ENCODE data around the gene HSD17B1.

Gene HSD17B1

DNA sequence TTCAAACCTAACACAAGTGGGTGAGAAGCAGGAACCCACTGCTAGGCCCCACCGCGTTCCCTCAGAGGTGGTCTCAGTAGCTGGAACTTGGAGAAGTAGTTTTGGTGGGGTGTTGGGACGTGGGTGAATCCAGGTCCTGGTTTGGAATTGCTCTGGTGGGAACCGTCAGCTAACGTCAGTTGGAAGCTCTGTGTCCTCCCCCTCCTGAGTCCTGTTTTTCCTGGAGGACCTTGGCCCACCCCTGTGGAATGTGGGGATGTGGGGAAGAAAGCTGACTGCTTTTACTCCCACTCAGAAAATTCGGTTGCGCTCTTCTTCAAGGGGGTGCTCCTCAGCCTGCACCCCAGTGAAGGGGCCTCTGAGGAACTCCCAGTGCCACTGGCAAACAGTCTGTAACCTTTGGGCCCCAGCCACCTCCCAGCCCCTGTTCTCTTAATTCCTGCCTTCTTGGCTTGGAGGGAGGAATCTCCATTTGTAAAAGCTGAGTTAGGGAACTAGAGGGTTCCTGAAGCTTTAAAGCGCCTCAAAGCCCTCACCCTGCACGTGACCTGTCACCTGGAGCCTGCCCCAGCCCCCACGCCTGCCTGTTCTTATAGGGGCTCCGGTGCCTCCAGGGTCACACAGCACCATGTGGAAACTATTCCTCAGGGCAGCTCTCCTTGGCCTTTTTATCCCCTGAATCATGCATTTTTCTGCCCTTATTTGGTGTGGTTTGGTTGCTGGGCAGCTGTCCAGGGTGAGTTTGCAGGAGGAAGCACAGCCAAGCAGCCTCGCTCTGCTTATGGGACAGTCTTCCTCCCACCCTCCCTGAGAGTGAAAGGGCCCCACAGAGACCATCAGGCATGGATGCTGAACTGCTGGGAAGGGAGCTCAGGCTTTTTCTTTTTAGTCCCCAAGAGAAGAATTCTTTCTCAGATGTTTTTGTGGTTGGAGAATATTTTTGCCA lies 32.9 kb upstream of the HSD17B1 start:
- TF ChIP-seq, protein P1, sequence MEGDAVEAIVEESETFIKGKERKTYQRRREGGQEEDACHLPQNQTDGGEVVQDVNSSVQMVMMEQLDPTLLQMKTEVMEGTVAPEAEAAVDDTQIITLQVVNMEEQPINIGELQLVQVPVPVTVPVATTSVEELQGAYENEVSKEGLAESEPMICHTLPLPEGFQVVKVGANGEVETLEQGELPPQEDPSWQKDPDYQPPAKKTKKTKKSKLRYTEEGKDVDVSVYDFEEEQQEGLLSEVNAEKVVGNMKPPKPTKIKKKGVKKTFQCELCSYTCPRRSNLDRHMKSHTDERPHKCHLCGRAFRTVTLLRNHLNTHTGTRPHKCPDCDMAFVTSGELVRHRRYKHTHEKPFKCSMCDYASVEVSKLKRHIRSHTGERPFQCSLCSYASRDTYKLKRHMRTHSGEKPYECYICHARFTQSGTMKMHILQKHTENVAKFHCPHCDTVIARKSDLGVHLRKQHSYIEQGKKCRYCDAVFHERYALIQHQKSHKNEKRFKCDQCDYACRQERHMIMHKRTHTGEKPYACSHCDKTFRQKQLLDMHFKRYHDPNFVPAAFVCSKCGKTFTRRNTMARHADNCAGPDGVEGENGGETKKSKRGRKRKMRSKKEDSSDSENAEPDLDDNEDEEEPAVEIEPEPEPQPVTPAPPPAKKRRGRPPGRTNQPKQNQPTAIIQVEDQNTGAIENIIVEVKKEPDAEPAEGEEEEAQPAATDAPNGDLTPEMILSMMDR (conservative IDR thresholded peaks at IDR 0.05) = no peak
- no peak for TF ChIP-seq ZFX (IDR thresholded peaks at IDR 0.05)
- H3K27ac ChIP-seq = peak overlapping the region; percentile 5; the same call in 1 of the 2 replicates

DNA sequence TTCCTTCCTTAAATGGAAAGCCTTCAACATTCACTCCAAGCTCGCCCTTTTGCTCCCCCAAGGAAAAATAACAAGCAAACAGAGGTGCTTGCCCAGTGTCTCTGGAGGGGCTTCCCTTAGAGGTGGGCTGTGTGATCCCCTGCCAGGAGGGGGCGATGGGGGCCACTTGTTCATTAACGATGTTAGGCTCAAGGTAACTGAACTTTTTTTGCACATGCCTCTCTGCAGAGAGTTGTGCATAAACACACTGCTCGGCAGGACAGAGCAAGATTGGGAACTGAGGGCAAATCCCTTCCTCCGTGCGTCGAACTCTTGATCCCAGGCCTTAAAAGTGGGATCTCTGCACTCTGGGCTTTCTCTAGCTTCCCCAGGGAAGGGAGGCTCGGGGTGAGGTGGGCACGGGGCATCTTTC lies 32.2 kb upstream of the HSD17B1 start:
- TF ChIP-seq, protein P1 (conservative IDR thresholded peaks at IDR 0.05) = peak; percentile 33
- TF ChIP-seq ZFX (IDR thresholded peaks at IDR 0.05) = no peak
- no peak overlapping the region for H3K27ac ChIP-seq

DNA sequence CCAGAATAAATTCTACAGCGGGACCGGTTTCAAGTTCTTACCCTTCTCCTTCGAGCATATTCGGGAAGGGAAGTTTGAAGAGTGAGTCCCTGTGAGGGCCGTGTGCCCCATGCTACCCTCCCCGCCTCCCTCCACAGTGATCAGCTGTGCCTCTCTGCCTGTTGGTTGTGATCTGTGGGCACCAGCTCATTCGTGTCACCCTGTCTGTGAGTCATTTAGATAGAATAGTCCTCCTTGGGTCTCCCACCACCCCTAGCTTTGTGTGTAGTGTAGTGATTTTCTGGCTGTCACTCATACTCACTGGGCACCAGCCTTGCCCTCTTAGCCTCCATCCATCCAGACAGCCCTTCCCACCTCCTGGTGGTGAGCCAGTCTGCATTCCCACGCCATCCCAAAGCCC lies 31.7 kb upstream of the HSD17B1 start:
- H3K27ac ChIP-seq = no peak overlapping the region
- TF ChIP-seq ZFX (IDR thresholded peaks at IDR 0.05) = no peak
- TF ChIP-seq, protein P1 (conservative IDR thresholded peaks at IDR 0.05) = no peak

DNA sequence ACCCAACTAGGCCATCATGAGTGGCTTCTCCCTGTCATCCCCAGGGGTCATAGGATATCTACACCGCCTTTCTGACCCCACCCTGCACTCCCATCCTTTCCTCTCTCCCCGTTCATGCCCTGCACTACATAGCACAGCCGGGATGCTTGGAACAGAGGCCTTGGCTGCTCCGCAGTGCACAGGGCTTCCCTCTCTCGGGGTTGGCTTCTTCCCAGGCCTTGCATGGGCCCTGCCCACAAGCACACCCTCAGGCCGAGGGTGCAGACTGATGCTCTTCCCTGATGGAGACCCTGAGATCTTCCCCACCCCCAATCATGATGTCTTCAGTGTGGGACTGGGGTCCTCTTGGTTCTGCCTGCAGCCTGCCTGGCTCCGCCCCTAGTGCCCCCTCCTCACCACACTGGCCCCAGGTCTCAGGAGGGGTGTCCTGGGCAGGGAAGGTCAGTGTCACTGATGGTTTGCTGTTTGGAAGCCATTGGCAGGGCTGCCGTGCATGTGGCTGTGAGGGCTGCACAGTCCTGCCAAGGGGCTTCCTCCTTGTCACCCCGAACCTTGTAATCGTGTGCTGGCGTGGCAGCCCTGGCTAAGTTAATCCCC lies 31.0 kb upstream of the HSD17B1 start:
- H3K27ac ChIP-seq = no peak overlapping the region
- TF ChIP-seq, protein P1 (conservative IDR thresholded peaks at IDR 0.05) = no peak
- TF ChIP-seq ZFX (IDR thresholded peaks at IDR 0.05) = no peak

DNA sequence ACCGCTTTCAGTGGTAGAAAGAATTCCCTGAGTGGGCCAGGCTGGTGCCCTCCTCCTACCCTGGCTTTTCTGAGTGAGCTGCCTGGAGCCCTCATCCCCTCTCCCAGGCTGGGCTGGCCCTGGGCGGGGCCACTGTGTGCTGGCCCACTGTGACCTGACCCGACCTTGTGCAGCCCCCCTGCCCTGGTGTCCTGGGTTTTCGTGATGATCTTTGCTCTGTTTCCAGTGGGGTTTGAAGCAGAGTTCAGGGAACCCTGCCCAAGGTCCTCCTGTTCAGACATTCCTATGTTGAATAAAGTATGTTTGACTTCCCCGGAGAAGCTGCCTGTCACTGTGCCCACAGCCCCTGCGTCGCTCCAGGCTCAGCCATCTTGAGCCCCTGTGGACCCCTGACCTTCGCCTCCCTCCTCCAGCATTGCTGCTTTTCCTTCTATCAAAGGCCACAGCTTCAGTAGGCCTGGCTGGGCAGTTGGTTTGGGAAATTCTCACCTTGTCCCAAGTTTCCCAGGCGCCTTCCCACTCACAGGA lies 30.4 kb upstream of the HSD17B1 start:
- TF ChIP-seq, protein P1 (conservative IDR thresholded peaks at IDR 0.05) = no peak
- no peak for TF ChIP-seq ZFX (IDR thresholded peaks at IDR 0.05)
- H3K27ac ChIP-seq = no peak overlapping the region

DNA sequence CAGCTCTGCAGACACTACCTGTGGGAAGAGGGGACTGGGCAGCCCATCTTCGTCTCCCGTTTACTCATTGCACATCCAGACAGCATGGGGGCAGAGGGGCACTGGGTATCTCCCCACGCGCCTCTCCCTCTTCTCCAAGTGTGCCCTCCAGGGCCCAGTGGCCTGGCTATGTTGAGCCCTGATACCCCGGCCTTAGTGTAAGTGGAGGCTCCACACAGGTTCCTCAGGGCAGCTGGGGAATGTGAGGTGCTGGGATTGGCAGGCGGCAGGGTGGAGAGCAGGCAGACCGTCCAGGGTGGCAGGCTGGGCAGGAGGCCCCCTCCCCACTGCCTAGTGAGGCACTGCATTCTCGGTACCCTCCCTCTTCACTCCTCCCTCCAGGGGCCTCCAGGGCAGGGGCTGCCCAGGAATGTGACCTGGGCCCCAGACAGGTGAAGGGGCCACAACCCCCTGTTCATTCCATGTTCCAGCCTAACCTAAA lies 29.9 kb upstream of the HSD17B1 start:
- no peak overlapping the region for H3K27ac ChIP-seq
- TF ChIP-seq, protein P1 (conservative IDR thresholded peaks at IDR 0.05) = no peak
- no peak for TF ChIP-seq ZFX (IDR thresholded peaks at IDR 0.05)

DNA sequence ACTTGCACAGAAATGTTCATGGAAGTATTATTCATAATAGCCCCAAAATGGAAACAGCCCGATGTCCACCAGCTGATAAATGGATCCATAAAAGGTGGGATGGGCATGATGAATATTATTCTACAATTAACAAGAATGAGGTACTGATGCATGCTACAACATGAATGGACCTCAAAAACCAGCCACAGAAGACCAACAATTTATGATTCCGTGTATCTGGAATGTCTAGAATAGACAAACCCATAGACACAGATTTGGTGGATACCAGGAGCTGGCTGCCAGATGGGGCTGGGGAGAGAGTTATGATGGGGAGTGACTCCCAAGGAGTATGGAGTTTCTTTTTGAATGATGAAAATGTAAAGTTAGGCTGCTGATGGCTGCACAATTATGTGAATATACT lies 27.5 kb upstream of the HSD17B1 start:
- TF ChIP-seq ZFX (IDR thresholded peaks at IDR 0.05) = no peak
- TF ChIP-seq, protein P1 (conservative IDR thresholded peaks at IDR 0.05) = no peak
- no peak overlapping the region for H3K27ac ChIP-seq

Measured in C4-2B (cell line).